Endothelial cell of umbilical vein (primary cell): ENCODE data around the gene CEP78. TPM values are rescaled to one million over a fixed set of nuclear protein-coding genes. Genes with fewer than 3 reads are reported as not detected.
A peak's percentile ranks its signal among the peaks of the same experiment; 100 is the strongest.

Source experiments
- BruUV-seq: library from RNA; stranded (reverse); fragments of 400-500 nt; replicated peaks from 2 replicates; lab custom pipeline; 2021; lab: Mats Ljungman, UMichigan
- CTCF ChIA-PET: fragments of 300-600, 350-600 bp; sonication (Branson Sonifier 250); formaldehyde crosslinking; loops from one replicate; lab custom pipeline; 2021; ENCODE audit warnings: antibody characterized with exemption, inconsistent platforms; lab: Charles Lee
- POLR2A ChIA-PET: fragments of 300-600, 350-600 bp; sonication (Branson Sonifier 250); formaldehyde crosslinking; loops from one replicate; lab custom pipeline; 2021; ENCODE audit warnings: antibody characterized with exemption, inconsistent platforms; lab: Charles Lee
- DNase-seq: peaks from one replicate; pipeline ENCODE4 v3.0.0-alpha.2; 2011; ENCODE audit warnings: low read depth, low spot score
- FAIRE-seq: peaks from 2 replicates; lab custom pipeline; 2011; peaks lifted over from hg19 to GRCh38; lab: Jason Lieb, UNC
- H2AFZ ChIP-seq: 2 replicates; pipeline ENCODE4 v1.6.0; 2012; ENCODE audit warnings: low read depth, low read length, control low read depth, inconsistent platforms
- H3K27ac ChIP-seq: 2 replicates; pipeline ENCODE4 v1.5.1; 2011; ENCODE audit warnings: low read depth, mild to moderate bottlenecking, control low read depth, low read length, moderate library complexity; ENCODE audit not compliant: insufficient read depth
- H3K27me3 ChIP-seq, 2 experiments: 2 replicates each; pipeline versions ENCODE4 v1.6.0 to v1.6.1; 2011; ENCODE audit warnings: low read length in 2 of 2, mixed read lengths in 1 of 2; ENCODE audit not compliant: control insufficient read depth in 2 of 2, insufficient read depth in 2 of 2
- H3K36me3 ChIP-seq, 2 experiments: 2 replicates in 1 of 2; 3 replicates in 1 of 2; pipeline ENCODE4 v1.5.1; 2011; ENCODE audit warnings: low read length in 2 of 2, mild to moderate bottlenecking in 1 of 2, moderate library complexity in 1 of 2; ENCODE audit not compliant: control insufficient read depth in 2 of 2, insufficient read depth in 2 of 2; ENCODE audit errors: extremely low read depth in 1 of 2
- H3K4me1 ChIP-seq: 3 replicates; pipeline ENCODE4 v1.5.1; 2011; ENCODE audit warnings: mild to moderate bottlenecking, low read length; ENCODE audit not compliant: control insufficient read depth, insufficient read depth; ENCODE audit errors: extremely low read depth
- H3K4me2 ChIP-seq: 2 replicates; pipeline ENCODE4 v1.6.1; 2011; ENCODE audit warnings: low read length, control low read depth, mixed read lengths; ENCODE audit not compliant: insufficient read depth
- H3K4me3 ChIP-seq, 3 experiments: fragments of 200-600 bp in 1 of 3; sonication (generic), shearing (Covaris generic) in 1 of 3; replicated peaks in 1 of 3; 2 replicates each; pipeline ENCODE4 v1.5.1; 2011 to 2016; ENCODE audit warnings: control low read depth in 3 of 3, low read length in 3 of 3, mild to moderate bottlenecking in 2 of 3, inconsistent platforms in 1 of 3, low read depth in 1 of 3, moderate library complexity in 1 of 3; ENCODE audit not compliant: insufficient read depth in 1 of 3
- H3K79me2 ChIP-seq: 2 replicates; pipeline ENCODE4 v1.6.0; 2012; ENCODE audit warnings: low read length, inconsistent platforms; ENCODE audit not compliant: control insufficient read depth, insufficient read depth
- H3K9ac ChIP-seq: replicated peaks from 2 replicates; pipeline ENCODE3; 2011; ENCODE audit warnings: low read length, control low read depth; ENCODE audit not compliant: insufficient read depth; ENCODE audit errors: extremely low read depth
- H3K9me1 ChIP-seq: replicated peaks from 3 replicates; pipeline ENCODE4 v1.6.0; 2011; ENCODE audit warnings: mild to moderate bottlenecking, low read length; ENCODE audit not compliant: control insufficient read depth, insufficient read depth; ENCODE audit errors: extremely low read depth
- H3K9me3 ChIP-seq: replicated peaks from 2 replicates; pipeline ENCODE4 v1.5.1; 2012; ENCODE audit warnings: low read length, inconsistent platforms; ENCODE audit not compliant: control insufficient read depth, insufficient read depth
- H4K20me1 ChIP-seq: replicated peaks from 2 replicates; pipeline ENCODE3; 2011; ENCODE audit warnings: mild to moderate bottlenecking, low read length; ENCODE audit not compliant: control insufficient read depth, insufficient read depth; ENCODE audit errors: extremely low read depth
- EZH2 ChIP-seq: IDR thresholded peaks from 2 replicates; pipeline ENCODE4 v1.6.1; 2012; ENCODE audit warnings: borderline replicate concordance, low read depth, mild to moderate bottlenecking, moderate library complexity, low read length, inconsistent platforms; ENCODE audit not compliant: severe bottlenecking
- FOS ChIP-seq: IDR thresholded peaks from 2 replicates; pipeline ENCODE4 v1.6.1; 2011; ENCODE audit warnings: mild to moderate bottlenecking, low read length, moderate library complexity, borderline replicate concordance; ENCODE audit not compliant: insufficient read depth
- GATA2 ChIP-seq: IDR thresholded peaks from 2 replicates; pipeline ENCODE4 v1.7.0; 2011; ENCODE audit warnings: low read depth, mild to moderate bottlenecking, moderate library complexity, mixed read lengths, low read length; ENCODE audit not compliant: insufficient read length, insufficient read depth
- JUN ChIP-seq: IDR thresholded peaks from 2 replicates; pipeline ENCODE4 v1.6.1; 2011; ENCODE audit warnings: borderline replicate concordance, low read depth; ENCODE audit not compliant: insufficient read length, insufficient read depth
- MAX ChIP-seq: IDR thresholded peaks from 2 replicates; pipeline ENCODE4 v1.6.1; 2011; ENCODE audit not compliant: insufficient read depth, insufficient read length
- MYC ChIP-seq: IDR thresholded peaks from one replicate; pipeline ENCODE4 v1.6.1; 2011; ENCODE audit warnings: mild to moderate bottlenecking, low read depth, low read length
- POLR2A ChIP-seq: IDR thresholded peaks from 2 replicates; pipeline ENCODE4 v1.6.1; 2012; ENCODE audit warnings: low read depth, mild to moderate bottlenecking, control low read depth, low read length
- POLR2AphosphoS5 ChIP-seq: IDR thresholded peaks from 2 replicates; pipeline ENCODE4 v1.6.1; 2012; ENCODE audit warnings: low read depth, mild to moderate bottlenecking, control low read depth, low read length, moderate library complexity; ENCODE audit not compliant: insufficient read depth
- dilution Hi-C: fragments of 300-500 bp; cut with MboI; formaldehyde crosslinking; loops from one replicate; pipeline ENCODE4 v1.15.0; 2019; ENCODE audit warnings: low sequenced_read_pairs; ENCODE audit not compliant: extremely low pct_ligation_motif_present
- intact Hi-C: fragments of 100-400 bp; cut with micrococcal nuclease; formaldehyde crosslinking; loops from one replicate; pipeline ENCODE4 v1.10.0; 2022
- polyA plus RNA-seq, 4 experiments: library from polyadenylated mRNA; depleted of rRNA in 3 of 4; stranded (reverse) in 3 of 4; unstranded in 1 of 4; fragments of >200 nt; gene quantifications; 2 replicates each; pipeline versions ENCODE4 v1.2.1 to v1.2.3, GENCODE V29; 2011 to 2012; ENCODE audit warnings: missing spikeins in 1 of 4
- total RNA-seq: library from RNA; stranded (reverse); gene quantifications from 2 replicates; pipeline ENCODE4 v1.2.3, GENCODE V29; 2021
- TF ChIP-seq, protein P1 (sequence below), 2 donors: IDR thresholded peaks; 1 replicate in 1 of 2; 2 replicates in 1 of 2; pipeline ENCODE4 v1.5.1; 2011; ENCODE audit warnings: low read length in 2 of 2, mild to moderate bottlenecking in 2 of 2, moderate library complexity in 2 of 2, control low read depth in 1 of 2, inconsistent platforms in 1 of 2, low read depth in 1 of 2; ENCODE audit not compliant: insufficient read depth in 1 of 2; ENCODE audit errors: extremely low read depth in 1 of 2

The CEP78 gene
- total and polyA plus RNA-seq, 2 donors (not counting 3 experiments of a cell fraction or from before 2014, with no cell fraction given): 6.5 to 35.9 TPM

DNA sequence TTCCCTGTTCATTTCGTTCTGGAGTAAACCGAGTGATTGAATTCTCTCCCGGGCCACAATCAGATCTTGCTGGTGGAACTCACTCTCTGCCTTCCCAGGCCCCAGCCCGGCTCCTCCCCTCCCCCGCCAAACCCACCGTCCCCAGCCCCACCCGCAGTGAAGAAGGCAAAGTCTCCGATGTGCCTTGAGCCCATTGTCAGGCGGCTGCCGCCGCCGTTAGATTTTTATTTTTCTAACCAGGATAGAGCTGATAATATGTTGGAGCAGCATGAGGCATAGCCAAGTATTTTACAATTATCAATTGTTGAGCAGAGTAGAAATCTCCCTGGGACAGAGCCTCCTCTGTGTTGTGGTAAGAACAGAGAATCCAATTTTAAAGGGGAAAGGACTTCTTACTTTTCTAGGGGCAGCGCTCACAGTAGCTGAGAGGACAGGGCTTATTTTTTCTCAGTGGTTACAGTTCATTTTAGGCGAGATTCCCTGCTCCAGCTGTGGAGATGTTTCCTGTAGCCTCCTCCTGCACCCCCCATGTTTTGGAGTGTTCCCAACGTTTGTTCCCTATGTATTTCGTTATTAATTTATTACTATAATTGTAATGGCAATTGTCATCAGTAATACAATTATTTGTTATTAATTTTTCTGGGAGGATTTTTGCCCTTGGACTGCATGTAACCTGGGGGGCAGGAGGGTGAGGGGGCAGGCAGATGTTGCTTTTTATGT lies 62.3 kb downstream of the CEP78 start:
- H3K4me2 ChIP-seq: peak overlapping the region; percentile 62
- H3K9me1 ChIP-seq: no peaks in the 10 kb centered on the region
- H3K4me1 ChIP-seq: peaks cover 3% of the 10 kb centered on the region
- dilution Hi-C loops: no loop called here
- no peaks in the 10 kb centered on the region for H3K27me3 ChIP-seq
- TF ChIP-seq JUN (no peak), POLR2A (no peak), EZH2 (no peak), MAX (no peak), GATA2 (no peak), FOS (no peak), MYC (no peak), POLR2AphosphoS5 (no peak)
- TF ChIP-seq, protein P1, sequence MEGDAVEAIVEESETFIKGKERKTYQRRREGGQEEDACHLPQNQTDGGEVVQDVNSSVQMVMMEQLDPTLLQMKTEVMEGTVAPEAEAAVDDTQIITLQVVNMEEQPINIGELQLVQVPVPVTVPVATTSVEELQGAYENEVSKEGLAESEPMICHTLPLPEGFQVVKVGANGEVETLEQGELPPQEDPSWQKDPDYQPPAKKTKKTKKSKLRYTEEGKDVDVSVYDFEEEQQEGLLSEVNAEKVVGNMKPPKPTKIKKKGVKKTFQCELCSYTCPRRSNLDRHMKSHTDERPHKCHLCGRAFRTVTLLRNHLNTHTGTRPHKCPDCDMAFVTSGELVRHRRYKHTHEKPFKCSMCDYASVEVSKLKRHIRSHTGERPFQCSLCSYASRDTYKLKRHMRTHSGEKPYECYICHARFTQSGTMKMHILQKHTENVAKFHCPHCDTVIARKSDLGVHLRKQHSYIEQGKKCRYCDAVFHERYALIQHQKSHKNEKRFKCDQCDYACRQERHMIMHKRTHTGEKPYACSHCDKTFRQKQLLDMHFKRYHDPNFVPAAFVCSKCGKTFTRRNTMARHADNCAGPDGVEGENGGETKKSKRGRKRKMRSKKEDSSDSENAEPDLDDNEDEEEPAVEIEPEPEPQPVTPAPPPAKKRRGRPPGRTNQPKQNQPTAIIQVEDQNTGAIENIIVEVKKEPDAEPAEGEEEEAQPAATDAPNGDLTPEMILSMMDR (IDR thresholded peaks at IDR 0.05; ENCODE audit: extremely low read depth in 1 of 2, insufficient read depth in 1 of 2, low read depth in 1 of 2, low read length in 2 of 2): no peak
- DNase-seq (peak; percentile 10), FAIRE-seq (no peak)
- H3K27ac ChIP-seq: peak overlapping the region; percentile 1
- peaks cover 0 to 5% of the 10 kb centered on the region in 2 experiments for H3K36me3 ChIP-seq
- H2AFZ ChIP-seq: peak overlapping the region; percentile 61
- ChIA-PET POLR2A (interaction anchor here (0.6 kb wide), 2 partner anchors 11 to 547 kb away, joined by 5 read pairs; no protein-coding TSS in a partner anchor), CTCF (interaction anchor here (0.9 to 1.9 kb wide), 9 partner anchors 11 to 1488 kb away, joined by 3 to 13 read pairs (median 4); no protein-coding TSS in a partner anchor)
- peak overlapping the region; percentile 43 for H3K9ac ChIP-seq
- intact Hi-C loops: loop anchor here (5.0 kb wide), 1 partner anchor 1274 kb away; the partner anchor contains the start of gene TLE4
- peak overlapping the region; percentile 44 to 72 (median 67) for H3K4me3 ChIP-seq
- BruUV-seq: no TSS peak
- H3K9me3 ChIP-seq: no peaks in the 10 kb centered on the region
- no peaks in the 10 kb centered on the region for H4K20me1 ChIP-seq
- H3K79me2 ChIP-seq: peaks cover 10% of the 10 kb centered on the region
